Measurements from ENCODE around the gene TLE2.

Gene TLE2

GRCh38 chr19:3041761-3042620 is 12.9 kb upstream of the TLE2 start:
- no peak overlapping the region for H2BK5ac ChIP-seq (ENCODE audit: low read depth, low read length, poor library complexity, severe bottlenecking)
- H3K14ac ChIP-seq (ENCODE audit: low read length in 2 of 2) = peak overlapping the region in 1 of 2 experiments; percentile 36
- no peak overlapping the region for H3K4me3 ChIP-seq (ENCODE audit: insufficient read depth in 1 of 2, low read depth in 1 of 2, low read length in 2 of 2)
- peaks cover 0 to 5% of the 10 kb centered on the region in 2 experiments for H3K27me3 ChIP-seq (ENCODE audit: control insufficient read depth in 1 of 2, insufficient read depth in 1 of 2, low read length in 2 of 2)
- peak overlapping the region; percentile 49 to 91 for H3K4ac ChIP-seq (ENCODE audit: low read depth in 1 of 2, low read length in 2 of 2)
- H4K91ac ChIP-seq (ENCODE audit: low read length) = peak overlapping the region; percentile 57
- peak overlapping the region; percentile 64 for H2BK120ac ChIP-seq (ENCODE audit: low read depth, low read length)
- no peak for DNase-seq
- no peaks in the 10 kb centered on the region for H3K79me1 ChIP-seq (replicated peaks; ENCODE audit: low read length, poor library complexity, severe bottlenecking)
- H2BK15ac ChIP-seq (ENCODE audit: low read depth, poor library complexity, severe bottlenecking) = peak overlapping the region; percentile 35
- no peak overlapping the region for H2AFZ ChIP-seq (ENCODE audit: low read depth, low read length)
- no peak overlapping the region for H3K4me2 ChIP-seq (ENCODE audit: low read length, poor library complexity, severe bottlenecking)
- no peaks in the 10 kb centered on the region for H3K9me3 ChIP-seq (ENCODE audit: control insufficient read depth, low read length)
- peaks cover 16% of the 10 kb centered on the region for H3K4me1 ChIP-seq (ENCODE audit: control insufficient read depth, insufficient read depth, low read depth, low read length)
- no peak overlapping the region for H3K27ac ChIP-seq (ENCODE audit: low read length, poor library complexity, severe bottlenecking)
- H3K18ac ChIP-seq (ENCODE audit: low read depth in 1 of 2, low read length in 2 of 2) = peak overlapping the region; percentile 75 to 88
- no peaks in the 10 kb centered on the region for H3K36me3 ChIP-seq (ENCODE audit: control insufficient read depth in 1 of 2, insufficient read depth in 2 of 2, low read depth in 1 of 2, low read length in 2 of 2)
- no peak overlapping the region for H3K9ac ChIP-seq (ENCODE audit: low read length)
- no peak overlapping the region for H2AK5ac ChIP-seq (ENCODE audit: low read length, severe bottlenecking)
- WGBS = 25% methylated on average over 38 of the region's 40 CpGs
- peak overlapping the region in 1 of 2 experiments; percentile 80 for H2BK12ac ChIP-seq (ENCODE audit: low read length in 2 of 2)
- H4K8ac ChIP-seq (ENCODE audit: low read length) = peak overlapping the region; percentile 97
- H3K23ac ChIP-seq (ENCODE audit: low read length in 2 of 2) = no peak overlapping the region

GRCh38 chr19:3041327-3041726 is 12.2 kb upstream of the TLE2 start:
- H3K9ac ChIP-seq (ENCODE audit: low read length) = no peak overlapping the region
- H2BK5ac ChIP-seq (ENCODE audit: low read depth, low read length, poor library complexity, severe bottlenecking) = no peak overlapping the region
- peak overlapping the region in 1 of 2 experiments; percentile 91 for H3K4ac ChIP-seq (ENCODE audit: low read depth in 1 of 2, low read length in 2 of 2)
- no peak for DNase-seq
- peak overlapping the region; percentile 97 for H4K8ac ChIP-seq (ENCODE audit: low read length)
- H3K36me3 ChIP-seq (ENCODE audit: control insufficient read depth in 1 of 2, insufficient read depth in 2 of 2, low read depth in 1 of 2, low read length in 2 of 2) = no peaks in the 10 kb centered on the region
- no peak overlapping the region for H3K4me3 ChIP-seq (ENCODE audit: insufficient read depth in 1 of 2, low read depth in 1 of 2, low read length in 2 of 2)
- H3K79me1 ChIP-seq (replicated peaks; ENCODE audit: low read length, poor library complexity, severe bottlenecking) = no peaks in the 10 kb centered on the region
- no peak overlapping the region for H2AFZ ChIP-seq (ENCODE audit: low read depth, low read length)
- H2BK15ac ChIP-seq (ENCODE audit: low read depth, poor library complexity, severe bottlenecking) = no peak overlapping the region
- H3K4me1 ChIP-seq (ENCODE audit: control insufficient read depth, insufficient read depth, low read depth, low read length) = peaks cover 19% of the 10 kb centered on the region
- H3K23ac ChIP-seq (ENCODE audit: low read length in 2 of 2) = no peak overlapping the region
- peak overlapping the region in 1 of 2 experiments; percentile 80 for H2BK12ac ChIP-seq (ENCODE audit: low read length in 2 of 2)
- no peaks in the 10 kb centered on the region for H3K9me3 ChIP-seq (ENCODE audit: control insufficient read depth, low read length)
- H2AK5ac ChIP-seq (ENCODE audit: low read length, severe bottlenecking) = no peak overlapping the region
- WGBS = 66% methylated on average over 12 of the region's 12 CpGs
- no peak overlapping the region for H2BK120ac ChIP-seq (ENCODE audit: low read depth, low read length)
- H3K18ac ChIP-seq (ENCODE audit: low read depth in 1 of 2, low read length in 2 of 2) = peak overlapping the region in 1 of 2 experiments; percentile 88
- H3K14ac ChIP-seq (ENCODE audit: low read length in 2 of 2) = no peak overlapping the region
- H3K4me2 ChIP-seq (ENCODE audit: low read length, poor library complexity, severe bottlenecking) = no peak overlapping the region
- peak overlapping the region; percentile 57 for H4K91ac ChIP-seq (ENCODE audit: low read length)
- H3K27ac ChIP-seq (ENCODE audit: low read length, poor library complexity, severe bottlenecking) = no peak overlapping the region
- peaks cover 0 to 5% of the 10 kb centered on the region in 2 experiments for H3K27me3 ChIP-seq (ENCODE audit: control insufficient read depth in 1 of 2, insufficient read depth in 1 of 2, low read length in 2 of 2)

GRCh38 chr19:3039641-3040077 is 10.6 kb upstream of the TLE2 start:
- Histone ChIP-seq H2AFZ (ENCODE audit: low read depth, low read length) (no peak overlapping the region), H3K4me2 (ENCODE audit: low read length, poor library complexity, severe bottlenecking) (no peak overlapping the region), H2BK12ac (ENCODE audit: low read length in 2 of 2) (peak overlapping the region in 1 of 2 experiments; percentile 7), H3K4ac (ENCODE audit: low read depth in 1 of 2, low read length in 2 of 2) (peak overlapping the region in 1 of 2 experiments; percentile 47), H3K79me1 (replicated peaks; ENCODE audit: low read length, poor library complexity, severe bottlenecking) (no peaks in the 10 kb centered on the region), H3K4me3 (ENCODE audit: insufficient read depth in 1 of 2, low read depth in 1 of 2, low read length in 2 of 2) (no peak overlapping the region), H3K4me1 (ENCODE audit: control insufficient read depth, insufficient read depth, low read depth, low read length) (peaks cover 26% of the 10 kb centered on the region), H3K18ac (ENCODE audit: low read depth in 1 of 2, low read length in 2 of 2) (no peak overlapping the region), H3K27me3 (ENCODE audit: control insufficient read depth in 1 of 2, insufficient read depth in 1 of 2, low read length in 2 of 2) (peaks cover 0 to 5% of the 10 kb centered on the region in 2 experiments), H4K91ac (ENCODE audit: low read length) (no peak overlapping the region), H3K23ac (ENCODE audit: low read length in 2 of 2) (no peak overlapping the region), H2AK5ac (ENCODE audit: low read length, severe bottlenecking) (no peak overlapping the region), H2BK5ac (ENCODE audit: low read depth, low read length, poor library complexity, severe bottlenecking) (no peak overlapping the region), H4K8ac (ENCODE audit: low read length) (no peak overlapping the region), H3K36me3 (ENCODE audit: control insufficient read depth in 1 of 2, insufficient read depth in 2 of 2, low read depth in 1 of 2, low read length in 2 of 2) (no peaks in the 10 kb centered on the region), H3K9ac (ENCODE audit: low read length) (no peak overlapping the region), H3K27ac (ENCODE audit: low read length, poor library complexity, severe bottlenecking) (no peak overlapping the region), H3K14ac (ENCODE audit: low read length in 2 of 2) (no peak overlapping the region), H3K9me3 (ENCODE audit: control insufficient read depth, low read length) (no peaks in the 10 kb centered on the region), H2BK15ac (ENCODE audit: low read depth, poor library complexity, severe bottlenecking) (no peak overlapping the region), H2BK120ac (ENCODE audit: low read depth, low read length) (no peak overlapping the region)
- no peak for DNase-seq
- 85% methylated on average over 17 of the region's 17 CpGs for WGBS

- Histone ChIP-seq H4K91ac (ENCODE audit: low read length) (no peak overlapping the region), H3K9ac (ENCODE audit: low read length) (no peak overlapping the region), H4K8ac (ENCODE audit: low read length) (no peak overlapping the region), H3K4me1 (ENCODE audit: control insufficient read depth, insufficient read depth, low read depth, low read length) (peaks cover 29% of the 10 kb centered on the region), H3K4me2 (ENCODE audit: low read length, poor library complexity, severe bottlenecking) (no peak overlapping the region), H2BK5ac (ENCODE audit: low read depth, low read length, poor library complexity, severe bottlenecking) (no peak overlapping the region), H3K27me3 (ENCODE audit: control insufficient read depth in 1 of 2, insufficient read depth in 1 of 2, low read length in 2 of 2) (peaks cover 0 to 9% of the 10 kb centered on the region in 2 experiments), H2BK15ac (ENCODE audit: low read depth, poor library complexity, severe bottlenecking) (no peak overlapping the region), H3K9me3 (ENCODE audit: control insufficient read depth, low read length) (no peaks in the 10 kb centered on the region), H3K36me3 (ENCODE audit: control insufficient read depth in 1 of 2, insufficient read depth in 2 of 2, low read depth in 1 of 2, low read length in 2 of 2) (no peaks in the 10 kb centered on the region), H3K4me3 (ENCODE audit: insufficient read depth in 1 of 2, low read depth in 1 of 2, low read length in 2 of 2) (no peak overlapping the region), H3K4ac (ENCODE audit: low read depth in 1 of 2, low read length in 2 of 2) (no peak overlapping the region), H3K27ac (ENCODE audit: low read length, poor library complexity, severe bottlenecking) (no peak overlapping the region), H3K14ac (ENCODE audit: low read length in 2 of 2) (no peak overlapping the region), H2AFZ (ENCODE audit: low read depth, low read length) (no peak overlapping the region), H3K18ac (ENCODE audit: low read depth in 1 of 2, low read length in 2 of 2) (no peak overlapping the region), H2BK120ac (ENCODE audit: low read depth, low read length) (no peak overlapping the region), H2BK12ac (ENCODE audit: low read length in 2 of 2) (peak overlapping the region in 1 of 2 experiments; percentile 7), H2AK5ac (ENCODE audit: low read length, severe bottlenecking) (no peak overlapping the region), H3K23ac (ENCODE audit: low read length in 2 of 2) (no peak overlapping the region), H3K79me1 (replicated peaks; ENCODE audit: low read length, poor library complexity, severe bottlenecking) (no peaks in the 10 kb centered on the region)
- DNase-seq = no peak
- 81% methylated on average over 5 of the region's 5 CpGs for WGBS
Observed at GRCh38 chr19:3039125-3039524, 10.0 kb upstream of the TLE2 start.
